ENCODE measurements around the gene C1QA.

The C1QA gene

GRCh38 chr1:22635436-22635835 lies 992 bp upstream of the C1QA start:
- no peaks in the 10 kb centered on the region for H3K36me3 ChIP-seq (replicated peaks; ENCODE audit: insufficient read depth, low read length)
- H3K4me1 ChIP-seq (ENCODE audit: low read length) = no peaks in the 10 kb centered on the region
- DNase-seq = no peak
- H3K79me2 ChIP-seq (ENCODE audit: low read length) = no peaks in the 10 kb centered on the region
- no peak overlapping the region for H3K4me3 ChIP-seq (ENCODE audit: low read length)
- H3K4me2 ChIP-seq (ENCODE audit: low read depth, low read length) = no peak overlapping the region
- H3F3A ChIP-seq (ENCODE audit: insufficient read depth, low read length) = no peaks in the 10 kb centered on the region
- H2AFZ ChIP-seq (ENCODE audit: low read length) = no peak overlapping the region
- H4K20me1 ChIP-seq (ENCODE audit: insufficient read depth, low read length) = no peaks in the 10 kb centered on the region
- H3K9me3 ChIP-seq (replicated peaks; ENCODE audit: insufficient read depth, low read length) = no peaks in the 10 kb centered on the region
- peaks cover 67% of the 10 kb centered on the region for H3K27me3 ChIP-seq (replicated peaks; ENCODE audit: insufficient read depth, low read length)
- TF ChIP-seq EZH2phosphoT487 (IDR thresholded peaks at IDR 0.05; ENCODE audit: low read length) = no peak
- TF ChIP-seq CTCF (IDR thresholded peaks at IDR 0.05; ENCODE audit: low read length) = no peak
- TF ChIP-seq EZH2 (optimal IDR thresholded peaks at IDR 0.05; ENCODE audit: low read depth, low read length) = no peak
- no peak overlapping the region for H3K27ac ChIP-seq (ENCODE audit: low read length)
- no peaks in the 10 kb centered on the region for H3K9me2 ChIP-seq (replicated peaks; ENCODE audit: insufficient read depth, low read length)
- H3K9ac ChIP-seq (ENCODE audit: low read length) = no peak overlapping the region

GRCh38 chr1:22636927-22637326 lies 499 bp downstream of the C1QA start:
- Histone ChIP-seq H3K27me3 (replicated peaks; ENCODE audit: insufficient read depth, low read length) (peaks cover 59% of the 10 kb centered on the region), H3K4me2 (ENCODE audit: low read depth, low read length) (no peak overlapping the region), H4K20me1 (ENCODE audit: insufficient read depth, low read length) (no peaks in the 10 kb centered on the region), H3K79me2 (ENCODE audit: low read length) (no peaks in the 10 kb centered on the region), H3K9me3 (replicated peaks; ENCODE audit: insufficient read depth, low read length) (no peaks in the 10 kb centered on the region), H3K4me3 (ENCODE audit: low read length) (no peak overlapping the region), H3K9me2 (replicated peaks; ENCODE audit: insufficient read depth, low read length) (no peaks in the 10 kb centered on the region), H3K9ac (ENCODE audit: low read length) (no peak overlapping the region), H2AFZ (ENCODE audit: low read length) (no peak overlapping the region), H3K4me1 (ENCODE audit: low read length) (no peaks in the 10 kb centered on the region), H3K27ac (ENCODE audit: low read length) (no peak overlapping the region), H3K36me3 (replicated peaks; ENCODE audit: insufficient read depth, low read length) (no peaks in the 10 kb centered on the region), H3F3A (ENCODE audit: insufficient read depth, low read length) (no peaks in the 10 kb centered on the region)
- no peak for DNase-seq
- no peak for TF ChIP-seq EZH2 (optimal IDR thresholded peaks at IDR 0.05; ENCODE audit: low read depth, low read length)
- no peak for TF ChIP-seq EZH2phosphoT487 (IDR thresholded peaks at IDR 0.05; ENCODE audit: low read length)
- TF ChIP-seq CTCF (IDR thresholded peaks at IDR 0.05; ENCODE audit: low read length) = no peak

GRCh38 chr1:22637907-22638445 lies 1.5 kb downstream of the C1QA start:
- Histone ChIP-seq H4K20me1 (ENCODE audit: insufficient read depth, low read length) (no peaks in the 10 kb centered on the region), H3K4me3 (ENCODE audit: low read length) (no peak overlapping the region), H3K4me1 (ENCODE audit: low read length) (no peaks in the 10 kb centered on the region), H3K27ac (ENCODE audit: low read length) (no peak overlapping the region), H2AFZ (ENCODE audit: low read length) (no peak overlapping the region), H3K9ac (ENCODE audit: low read length) (no peak overlapping the region), H3F3A (ENCODE audit: insufficient read depth, low read length) (no peaks in the 10 kb centered on the region), H3K36me3 (replicated peaks; ENCODE audit: insufficient read depth, low read length) (no peaks in the 10 kb centered on the region), H3K9me2 (replicated peaks; ENCODE audit: insufficient read depth, low read length) (no peaks in the 10 kb centered on the region), H3K27me3 (replicated peaks; ENCODE audit: insufficient read depth, low read length) (peaks cover 53% of the 10 kb centered on the region), H3K4me2 (ENCODE audit: low read depth, low read length) (no peak overlapping the region), H3K9me3 (replicated peaks; ENCODE audit: insufficient read depth, low read length) (no peaks in the 10 kb centered on the region), H3K79me2 (ENCODE audit: low read length) (no peaks in the 10 kb centered on the region)
- DNase-seq = no peak
- no peak for TF ChIP-seq EZH2phosphoT487 (IDR thresholded peaks at IDR 0.05; ENCODE audit: low read length)
- no peak for TF ChIP-seq EZH2 (optimal IDR thresholded peaks at IDR 0.05; ENCODE audit: low read depth, low read length)
- no peak for TF ChIP-seq CTCF (IDR thresholded peaks at IDR 0.05; ENCODE audit: low read length)

Measured in MM.1S (cell line).